ENCODE measurements around the gene DMBT1.

DMBT1 gene

GRCh38 chr10:122643931-122644534 is 83.5 kb downstream of the DMBT1 start:
- no peak for DNase-seq

- DNase-seq: no peak
These were observed 86.2 kb downstream of the DMBT1 start for GRCh38 chr10:122646511-122647382.

DNA sequence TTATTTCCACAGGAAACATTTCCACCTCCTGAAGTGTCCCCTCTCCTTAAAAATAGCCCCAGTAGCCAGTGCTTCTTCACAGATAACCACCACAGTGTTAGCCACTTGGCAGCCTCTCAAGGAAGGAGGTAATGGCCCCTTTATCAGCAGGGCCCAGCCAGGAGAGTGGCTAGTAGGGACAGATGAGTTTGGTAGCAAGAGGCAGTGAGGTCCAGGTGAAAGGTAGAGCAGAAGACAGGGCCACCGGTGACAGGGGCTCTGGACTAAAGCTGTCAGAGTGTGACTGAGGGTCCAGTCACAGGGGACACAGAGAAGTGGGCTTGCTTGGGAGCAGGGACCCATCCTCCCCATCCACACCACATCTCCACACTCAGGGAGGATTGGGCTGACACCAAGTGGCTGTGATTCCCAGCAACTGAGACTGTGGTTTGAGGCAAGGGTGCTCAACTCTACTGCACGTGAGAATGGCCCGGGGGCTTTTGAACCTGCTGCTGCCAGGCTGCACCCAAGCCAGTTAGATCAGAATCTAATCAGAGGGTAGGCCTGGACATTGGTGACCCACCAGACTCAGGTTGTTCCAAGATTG is 86.9 kb downstream of the DMBT1 start:
- no peak for DNase-seq

- peak in 49 of 58 donors; percentile 3 to 76 (median 33) for DNase-seq
These were observed 88.3 kb downstream of the DMBT1 start for GRCh38 chr10:122648599-122649428.

DNA sequence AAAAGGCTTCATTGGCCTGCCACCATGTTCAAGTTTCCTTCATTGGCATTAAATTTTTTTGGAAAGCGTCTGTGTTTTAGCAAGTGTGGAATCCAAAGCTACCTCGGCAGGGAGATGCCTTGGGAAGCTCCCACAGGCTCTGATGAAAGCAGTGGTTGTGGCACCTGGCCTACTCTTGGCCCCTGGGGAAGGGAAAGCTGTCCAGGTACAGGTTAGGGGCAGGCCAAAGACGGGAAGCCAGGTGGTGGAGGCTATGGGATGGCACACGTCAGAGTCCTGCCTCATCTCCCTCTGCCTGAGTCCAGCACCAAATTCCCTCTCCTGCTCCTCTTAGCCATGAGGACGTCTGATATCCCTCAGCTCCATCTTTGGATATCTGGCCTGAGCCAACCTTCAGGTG is 89.3 kb downstream of the DMBT1 start:
- no peak for DNase-seq

- no peak for DNase-seq
These were observed 89.8 kb downstream of the DMBT1 start for GRCh38 chr10:122650331-122650730.

GRCh38 chr10:122655524-122656307 is 95.2 kb downstream of the DMBT1 start:
- peak in 4 of 58 donors; percentile 5 to 35 (median 23) for DNase-seq

GRCh38 chr10:122656308-122656705 is 95.8 kb downstream of the DMBT1 start:
- DNase-seq: no peak

DNA sequence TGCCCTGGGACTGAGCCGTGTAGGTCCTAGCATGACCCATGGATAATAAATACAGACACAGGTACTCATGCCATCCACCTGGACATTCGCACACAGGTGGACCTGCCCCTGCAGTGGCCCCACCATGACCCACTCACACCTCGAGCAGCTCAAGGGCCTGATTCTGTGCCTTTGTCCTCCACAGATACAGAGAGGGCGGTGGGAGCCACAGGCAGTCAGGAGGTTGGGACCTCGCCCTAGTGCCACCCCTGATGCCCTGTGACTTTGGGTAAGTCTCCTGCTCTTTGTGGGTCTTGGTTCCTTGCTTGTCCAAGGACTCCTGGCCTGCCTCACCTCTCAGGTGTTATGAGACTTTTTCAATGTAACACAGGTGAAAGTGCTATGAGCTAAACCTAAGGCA is 96.2 kb downstream of the DMBT1 start:
- no peak for DNase-seq

GRCh38 chr10:122657255-122657654 is 96.7 kb downstream of the DMBT1 start:
- no peak for DNase-seq

GRCh38 chr10:122657729-122658128 is 97.2 kb downstream of the DMBT1 start:
- DNase-seq: peak in 1 of 58 donors; percentile 11

DNA sequence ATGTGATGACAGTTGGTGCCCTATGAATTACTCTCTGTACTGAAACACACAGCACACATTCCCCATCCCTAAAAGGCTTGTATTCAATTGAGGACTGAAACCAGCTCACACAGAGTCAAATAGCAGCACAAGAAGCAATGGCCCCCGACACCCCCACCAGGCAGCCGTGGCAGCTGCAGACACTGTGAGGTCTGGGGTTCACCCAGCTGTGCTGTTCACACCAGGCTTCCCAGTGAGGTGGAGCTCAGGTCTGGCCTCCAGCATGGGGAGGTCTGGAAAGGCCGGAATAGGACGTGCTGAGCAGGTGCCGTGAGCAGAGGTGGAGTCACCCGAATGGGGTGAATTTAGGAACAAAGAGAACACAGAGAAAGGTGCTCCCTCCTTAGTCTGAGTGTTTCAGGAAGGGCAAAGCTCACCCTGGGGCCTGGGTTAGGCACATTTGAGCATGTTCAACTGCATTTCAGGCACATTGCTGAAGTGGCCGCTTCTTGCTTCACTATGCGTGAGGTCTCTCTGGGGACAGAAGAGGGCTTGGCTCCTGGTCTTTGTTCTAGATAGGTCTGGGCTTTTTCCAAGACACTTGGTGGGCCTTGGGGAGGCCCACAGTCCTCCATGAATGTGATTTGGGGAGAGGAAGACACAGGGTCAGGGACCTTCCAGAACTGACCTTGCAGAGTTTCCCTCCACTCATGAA is 97.9 kb downstream of the DMBT1 start:
- no peak for DNase-seq

GRCh38 chr10:122659126-122659525 is 98.6 kb downstream of the DMBT1 start:
- DNase-seq: no peak

DNA sequence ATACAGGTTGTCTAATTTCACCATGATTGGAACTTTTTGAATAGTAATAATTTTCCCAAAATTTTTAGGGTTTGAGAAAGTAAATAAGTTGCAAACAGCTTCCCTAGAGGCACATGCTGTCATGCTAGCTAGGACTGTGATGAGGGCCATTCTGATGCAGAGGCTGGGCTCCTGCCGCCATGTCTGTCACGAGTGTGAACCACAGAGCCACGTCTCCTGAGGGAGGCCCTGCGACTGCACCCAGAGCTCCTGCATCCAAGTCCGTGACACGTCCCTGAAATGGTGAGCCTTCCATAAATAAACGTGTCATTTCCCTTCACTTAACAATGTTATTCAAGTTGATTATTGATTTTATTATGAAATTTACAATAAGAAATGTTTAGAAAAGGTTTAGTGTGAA is 99.1 kb downstream of the DMBT1 start:
- DNase-seq: no peak

DNA sequence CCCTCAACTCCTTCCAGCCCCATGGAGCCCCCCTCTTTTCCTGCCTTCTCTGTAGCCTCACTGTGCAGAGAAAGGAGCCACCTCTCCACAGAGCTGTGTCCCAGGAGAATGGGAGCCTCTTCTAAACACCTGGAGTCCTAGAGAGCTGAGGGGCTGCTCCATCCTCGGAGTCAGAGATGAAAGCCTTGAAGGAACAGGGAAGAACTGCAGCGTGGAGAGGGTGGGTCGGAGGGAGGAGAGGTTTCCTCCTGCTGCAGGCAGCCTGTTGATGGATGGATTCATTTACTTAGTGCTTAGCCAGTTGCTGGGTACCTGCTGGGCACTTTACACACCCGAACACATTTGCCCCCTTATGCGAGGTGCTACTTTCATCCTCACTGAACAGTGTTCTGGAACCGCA is 100.1 kb downstream of the DMBT1 start:
- no peak for DNase-seq

GRCh38 chr10:122662231-122662630 is 101.7 kb downstream of the DMBT1 start:
- no peak for DNase-seq

- no peak for DNase-seq
These were observed 103.1 kb downstream of the DMBT1 start for GRCh38 chr10:122663516-122664130.

DNA sequence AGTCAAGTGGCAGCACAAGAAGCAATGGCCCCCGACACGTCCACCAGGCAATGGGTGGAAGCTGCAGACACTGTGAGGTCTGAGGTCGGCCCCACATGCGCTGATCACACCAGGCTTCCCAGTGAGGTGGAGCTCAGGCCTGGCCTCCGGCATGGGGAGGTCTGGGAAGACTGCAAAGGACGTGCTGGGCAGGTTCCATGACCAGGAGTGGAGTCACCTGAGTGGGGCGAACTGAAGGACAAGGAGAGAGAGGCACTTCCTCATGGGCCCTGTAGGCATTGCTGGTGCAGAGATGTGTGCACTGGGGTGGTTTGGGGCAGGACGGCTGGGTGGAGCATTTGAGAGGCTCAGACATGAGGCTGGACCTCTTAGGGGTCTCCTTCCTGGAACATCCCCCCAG is 103.9 kb downstream of the DMBT1 start:
- no peak for DNase-seq

DNA sequence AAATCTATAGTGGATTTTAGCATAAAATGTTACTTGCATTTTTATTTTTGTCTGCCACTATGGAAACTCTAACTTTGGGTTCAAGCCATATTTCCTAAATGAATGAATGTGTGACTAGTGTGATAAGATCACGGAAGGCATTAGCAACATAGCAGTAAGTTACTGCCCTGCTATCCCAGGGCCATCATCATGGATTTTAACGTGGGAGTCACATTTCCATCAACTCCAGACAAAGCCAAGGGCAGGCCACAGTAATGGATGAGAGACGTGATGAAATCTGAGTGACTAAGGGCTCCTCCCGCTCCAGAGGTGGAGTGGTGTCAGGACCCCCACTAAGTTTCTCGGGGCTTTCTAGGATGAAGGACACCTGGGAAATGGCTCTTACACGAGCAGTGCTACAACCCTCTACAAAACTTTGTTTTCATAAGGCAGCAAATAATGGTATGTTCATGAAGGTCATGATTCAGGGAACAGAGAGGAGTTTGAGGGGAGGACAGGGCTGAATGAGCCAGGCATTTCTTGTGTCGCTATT is 104.8 kb downstream of the DMBT1 start:
- no peak for DNase-seq

All from anterior cingulate cortex (tissue), 58 donors.